OCI-LY3 (cell line): ENCODE results near the gene GABRB2.

ENCODE experiments used
- CTCF ChIP-seq: fragments of 200-600, 300-600 bp; sonication (generic); IDR thresholded peaks from 2 replicates; pipeline ENCODE4 v1.5.1; 2014; ENCODE audit warnings: antibody characterized with exemption, low read length, low read depth
- EZH2phosphoT487 ChIP-seq: fragments of 200-600 bp; shearing (Covaris generic); IDR thresholded peaks from 2 replicates; pipeline ENCODE4 v1.6.1; 2018; ENCODE audit warnings: antibody characterized with exemption, mixed run types, low read depth

- TF ChIP-seq CTCF (no peak), EZH2phosphoT487 (no peak)
Observed at GRCh38 chr5:161373345-161373707, 173.2 kb downstream of the GABRB2 start.
